Hepatocyte (in vitro differentiated cells): ENCODE results near the gene SCGB3A1.

Source experiments
- CTCF ChIP-seq: fragments of 200-600 bp; sonication (generic); IDR thresholded peaks from 2 replicates; pipeline ENCODE4 v1.5.1; 2016; ENCODE audit warnings: antibody characterized with exemption, mild to moderate bottlenecking; ENCODE audit not compliant: poor library complexity
- EZH2phosphoT487 ChIP-seq: fragments of 200-600 bp; sonication (generic); IDR thresholded peaks from one replicate; pipeline ENCODE4 v1.6.1; 2018; ENCODE audit warnings: antibody characterized with exemption, mild to moderate bottlenecking, low read depth, moderate library complexity; ENCODE audit not compliant: unreplicated experiment, severe bottlenecking

- no peak for TF ChIP-seq CTCF
- no peak for TF ChIP-seq EZH2phosphoT487
These were observed 4.2 kb upstream of the SCGB3A1 start for GRCh38 chr5:180595381-180596114.
